ENCODE measurements around the gene TCEA2.

The TCEA2 gene

GRCh38 chr20:64100946-64101688 lies 38.1 kb downstream of the TCEA2 start:
- H4K20me1 ChIP-seq (ENCODE audit: insufficient read depth, low read length, poor library complexity, severe bottlenecking): no peaks in the 10 kb centered on the region
- H3K36me3 ChIP-seq (ENCODE audit: insufficient read depth, low read length): no peaks in the 10 kb centered on the region
- H3K9me3 ChIP-seq (ENCODE audit: insufficient read depth, low read depth, low read length): no peaks in the 10 kb centered on the region
- H3K4me1 ChIP-seq (ENCODE audit: insufficient read depth, low read length, poor library complexity, severe bottlenecking): peaks cover 23% of the 10 kb centered on the region
- no peak overlapping the region for H3K4me3 ChIP-seq (ENCODE audit: low read length, poor library complexity, severe bottlenecking)
- peak overlapping the region; percentile 94 for H3K4me2 ChIP-seq (ENCODE audit: low read depth, low read length, poor library complexity, severe bottlenecking)
- TF ChIP-seq EZH2phosphoT487 (IDR thresholded peaks at IDR 0.05; ENCODE audit: borderline replicate concordance): no peak
- no peak for TF ChIP-seq CTCF (conservative IDR thresholded peaks at IDR 0.05; ENCODE audit: low read length)
- H3K9me2 ChIP-seq (replicated peaks; ENCODE audit: low read depth, low read length): no peaks in the 10 kb centered on the region
- H3K79me2 ChIP-seq (ENCODE audit: insufficient read depth, low read length): no peaks in the 10 kb centered on the region
- H2AFZ ChIP-seq (ENCODE audit: low read length): no peak overlapping the region
- H3K9ac ChIP-seq (ENCODE audit: low read depth, low read length, poor library complexity, severe bottlenecking): no peak overlapping the region
- H3K27me3 ChIP-seq (ENCODE audit: insufficient read depth, low read length, poor library complexity, severe bottlenecking): no peaks in the 10 kb centered on the region
- H3F3A ChIP-seq (ENCODE audit: low read depth): no peaks in the 10 kb centered on the region

- H3F3A ChIP-seq (ENCODE audit: low read depth): no peaks in the 10 kb centered on the region
- H2AFZ ChIP-seq (ENCODE audit: low read length): peak overlapping the region; percentile 95
- peak overlapping the region; percentile 75 for H3K9ac ChIP-seq (ENCODE audit: low read depth, low read length, poor library complexity, severe bottlenecking)
- H3K27me3 ChIP-seq (ENCODE audit: insufficient read depth, low read length, poor library complexity, severe bottlenecking): no peaks in the 10 kb centered on the region
- TF ChIP-seq CTCF (conservative IDR thresholded peaks at IDR 0.05; ENCODE audit: low read length) (peak; percentile 84), EZH2phosphoT487 (IDR thresholded peaks at IDR 0.05; ENCODE audit: borderline replicate concordance) (no peak)
- peaks cover 23% of the 10 kb centered on the region for H3K4me1 ChIP-seq (ENCODE audit: insufficient read depth, low read length, poor library complexity, severe bottlenecking)
- H3K9me2 ChIP-seq (replicated peaks; ENCODE audit: low read depth, low read length): no peaks in the 10 kb centered on the region
- peak overlapping the region; percentile 94 for H3K4me2 ChIP-seq (ENCODE audit: low read depth, low read length, poor library complexity, severe bottlenecking)
- no peaks in the 10 kb centered on the region for H3K79me2 ChIP-seq (ENCODE audit: insufficient read depth, low read length)
- peak overlapping the region; percentile 76 for H3K4me3 ChIP-seq (ENCODE audit: low read length, poor library complexity, severe bottlenecking)
- no peaks in the 10 kb centered on the region for H3K36me3 ChIP-seq (ENCODE audit: insufficient read depth, low read length)
- no peaks in the 10 kb centered on the region for H4K20me1 ChIP-seq (ENCODE audit: insufficient read depth, low read length, poor library complexity, severe bottlenecking)
- no peaks in the 10 kb centered on the region for H3K9me3 ChIP-seq (ENCODE audit: insufficient read depth, low read depth, low read length)
These were observed 39.0 kb downstream of the TCEA2 start for GRCh38 chr20:64101731-64102621.

- no peaks in the 10 kb centered on the region for H3K79me2 ChIP-seq (ENCODE audit: insufficient read depth, low read length)
- no peaks in the 10 kb centered on the region for H3K36me3 ChIP-seq (ENCODE audit: insufficient read depth, low read length)
- no peaks in the 10 kb centered on the region for H3K27me3 ChIP-seq (ENCODE audit: insufficient read depth, low read length, poor library complexity, severe bottlenecking)
- peak overlapping the region; percentile 95; the same call in 1 of the 2 replicates for H2AFZ ChIP-seq (ENCODE audit: low read length)
- H3K9me2 ChIP-seq (replicated peaks; ENCODE audit: low read depth, low read length): no peaks in the 10 kb centered on the region
- TF ChIP-seq CTCF (conservative IDR thresholded peaks at IDR 0.05; ENCODE audit: low read length) (no peak), EZH2phosphoT487 (IDR thresholded peaks at IDR 0.05; ENCODE audit: borderline replicate concordance) (no peak)
- H3K9me3 ChIP-seq (ENCODE audit: insufficient read depth, low read depth, low read length): no peaks in the 10 kb centered on the region
- H3K9ac ChIP-seq (ENCODE audit: low read depth, low read length, poor library complexity, severe bottlenecking): peak overlapping the region; percentile 75
- H3K4me3 ChIP-seq (ENCODE audit: low read length, poor library complexity, severe bottlenecking): peak overlapping the region; percentile 76
- peaks cover 23% of the 10 kb centered on the region for H3K4me1 ChIP-seq (ENCODE audit: insufficient read depth, low read length, poor library complexity, severe bottlenecking)
- no peaks in the 10 kb centered on the region for H3F3A ChIP-seq (ENCODE audit: low read depth)
- no peaks in the 10 kb centered on the region for H4K20me1 ChIP-seq (ENCODE audit: insufficient read depth, low read length, poor library complexity, severe bottlenecking)
- H3K4me2 ChIP-seq (ENCODE audit: low read depth, low read length, poor library complexity, severe bottlenecking): peak overlapping the region; percentile 94
These were observed 39.8 kb downstream of the TCEA2 start for GRCh38 chr20:64102647-64103354.
